Suprapubic skin (tissue), 4 donors: ENCODE measurements around the gene PHYKPL. TPM values are rescaled to one million over a fixed set of nuclear protein-coding genes. Genes with fewer than 3 reads are reported as not detected.

ENCODE experiments used
- DNase-seq, 2 donors: peaks; one replicate each; pipeline ENCODE4 v3.0.0-alpha.2; 2019; ENCODE audit warnings: low spot score in 2 of 2
- H3K27ac ChIP-seq: fragments of 200-600 bp; sonication (generic); one replicate; pipeline ENCODE4 v1.5.1; 2019
- H3K27me3 ChIP-seq: fragments of 200-600 bp; sonication (generic); one replicate; pipeline ENCODE4 v1.5.1; 2019
- H3K36me3 ChIP-seq: fragments of 200-600 bp; sonication (generic); one replicate; pipeline ENCODE4 v1.5.1; 2019
- H3K4me1 ChIP-seq: fragments of 200-600 bp; sonication (generic); one replicate; pipeline ENCODE4 v1.5.1; 2019
- H3K4me3 ChIP-seq: fragments of 200-600 bp; sonication (generic); one replicate; pipeline ENCODE4 v1.5.1; 2019; ENCODE audit warnings: mild to moderate bottlenecking
- H3K9me3 ChIP-seq: fragments of 200-600 bp; sonication (generic); one replicate; pipeline ENCODE4 v1.5.1; 2019
- CTCF ChIP-seq, 2 donors: fragments of 200-600 bp in 1 of 2; fragments of 450-650 bp in 1 of 2; sonication (generic) in 1 of 2; IDR thresholded peaks; one replicate each; pipeline ENCODE4 v1.5.1; 2016 to 2019; ENCODE audit warnings: antibody characterized with exemption in 2 of 2, mild to moderate bottlenecking in 1 of 2, moderate library complexity in 1 of 2
- EP300 ChIP-seq: sonication (generic); formaldehyde crosslinking; IDR thresholded peaks from one replicate; pipeline ENCODE4 v1.6.1; 2017; ENCODE audit warnings: antibody characterized with exemption
- POLR2A ChIP-seq, 2 donors: fragments of 450-650 bp; IDR thresholded peaks; one replicate each; pipeline ENCODE4 v1.6.1; 2017; ENCODE audit warnings: antibody characterized with exemption in 2 of 2, mild to moderate bottlenecking in 2 of 2, moderate library complexity in 2 of 2
- POLR2AphosphoS5 ChIP-seq, 3 donors: sonication (generic); formaldehyde crosslinking; IDR thresholded peaks; one replicate each; pipeline ENCODE4 v1.6.1; 2017; ENCODE audit warnings: antibody characterized with exemption in 3 of 3
- WGBS: methylation state at CpG from one replicate; pipeline ENCODE4 v1.1.5; 2018; 5-methylcytosine and 5-hydroxymethylcytosine counted together
- total RNA-seq, 4 donors: library from RNA; depleted of rRNA; stranded (reverse); fragments of >200 nt; gene quantifications; one replicate each; pipeline ENCODE4 v1.1.0, GENCODE V29; 2016

The PHYKPL gene
- total RNA-seq, 4 donors from 2014 or later: 27.1 to 50.5 (median 35.7) TPM

GRCh38 chr5:178180141-178180863 is 52.3 kb downstream of the PHYKPL start:
- Histone ChIP-seq H3K4me1 (no peaks in the 10 kb centered on the region), H3K4me3 (no peak overlapping the region), H3K9me3 (no peaks in the 10 kb centered on the region), H3K36me3 (no peaks in the 10 kb centered on the region), H3K27me3 (peaks cover 5% of the 10 kb centered on the region), H3K27ac (no peak overlapping the region)
- peak in 1 of 2 donors; percentile 13 for DNase-seq
- TF ChIP-seq CTCF (IDR thresholded peaks at IDR 0.05) (no peak), POLR2AphosphoS5 (IDR thresholded peaks at IDR 0.05) (no peak), EP300 (no peak), POLR2A (IDR thresholded peaks at IDR 0.05) (no peak)
- WGBS: 46% methylated on average over 9 of the region's 9 CpGs

- peak in 1 of 2 donors; percentile 33 for DNase-seq
- no peak overlapping the region for H3K27ac ChIP-seq
- no peaks in the 10 kb centered on the region for H3K9me3 ChIP-seq
- TF ChIP-seq POLR2AphosphoS5 (IDR thresholded peaks at IDR 0.05): no peak
- no peak for TF ChIP-seq POLR2A (IDR thresholded peaks at IDR 0.05)
- TF ChIP-seq EP300: no peak
- TF ChIP-seq CTCF (IDR thresholded peaks at IDR 0.05): no peak
- peaks cover 5% of the 10 kb centered on the region for H3K27me3 ChIP-seq
- WGBS: 98% methylated on average over 7 of the region's 8 CpGs
- H3K4me3 ChIP-seq: no peak overlapping the region
- no peaks in the 10 kb centered on the region for H3K4me1 ChIP-seq
- H3K36me3 ChIP-seq: no peaks in the 10 kb centered on the region
These were observed 55.0 kb downstream of the PHYKPL start for GRCh38 chr5:178177569-178177968.

- peak in 1 of 2 donors; percentile 8 for DNase-seq
- Histone ChIP-seq H3K4me1 (no peaks in the 10 kb centered on the region), H3K27ac (no peak overlapping the region), H3K4me3 (no peak overlapping the region), H3K36me3 (no peaks in the 10 kb centered on the region), H3K9me3 (no peaks in the 10 kb centered on the region), H3K27me3 (peaks cover 5% of the 10 kb centered on the region)
- TF ChIP-seq CTCF (IDR thresholded peaks at IDR 0.05): no peak
- no peak for TF ChIP-seq POLR2A (IDR thresholded peaks at IDR 0.05)
- no peak for TF ChIP-seq EP300
- no peak for TF ChIP-seq POLR2AphosphoS5 (IDR thresholded peaks at IDR 0.05)
- WGBS: 79% methylated on average over 6 of the region's 6 CpGs
These were observed 55.8 kb downstream of the PHYKPL start for GRCh38 chr5:178176791-178177190.

GRCh38 chr5:178174456-178174855 is 58.1 kb downstream of the PHYKPL start:
- DNase-seq: no peak
- H3K9me3 ChIP-seq: no peaks in the 10 kb centered on the region
- no peaks in the 10 kb centered on the region for H3K4me1 ChIP-seq
- no peaks in the 10 kb centered on the region for H3K36me3 ChIP-seq
- no peak overlapping the region for H3K4me3 ChIP-seq
- WGBS: 88% methylated on average over 3 of the region's 3 CpGs
- no peaks in the 10 kb centered on the region for H3K27me3 ChIP-seq
- no peak overlapping the region for H3K27ac ChIP-seq
- TF ChIP-seq EP300 (no peak), CTCF (IDR thresholded peaks at IDR 0.05) (no peak), POLR2AphosphoS5 (IDR thresholded peaks at IDR 0.05) (no peak), POLR2A (IDR thresholded peaks at IDR 0.05) (no peak)

GRCh38 chr5:178170455-178170854 is 62.1 kb downstream of the PHYKPL start:
- Histone ChIP-seq H3K27me3 (peaks cover 5% of the 10 kb centered on the region), H3K9me3 (no peaks in the 10 kb centered on the region), H3K4me3 (no peak overlapping the region), H3K27ac (no peak overlapping the region), H3K36me3 (no peaks in the 10 kb centered on the region), H3K4me1 (no peaks in the 10 kb centered on the region)
- TF ChIP-seq POLR2AphosphoS5 (IDR thresholded peaks at IDR 0.05) (no peak), CTCF (IDR thresholded peaks at IDR 0.05) (no peak), EP300 (no peak), POLR2A (IDR thresholded peaks at IDR 0.05) (no peak)
- 92% methylated on average over 2 of the region's 2 CpGs for WGBS
- DNase-seq: no peak
